Neuron (in vitro differentiated cells): ENCODE results near the gene RAD23A.
A peak's percentile ranks its signal among the peaks of the same experiment; 100 is the strongest.

Source experiments
- H2AFZ ChIP-seq: one replicate; pipeline ENCODE4 v1.6.1; 2013; ENCODE audit warnings: low read depth, mild to moderate bottlenecking, inconsistent platforms, low read length, moderate library complexity
- H3K27me3 ChIP-seq: one replicate; pipeline ENCODE4 v1.6.1; 2013; ENCODE audit warnings: low read length; ENCODE audit not compliant: insufficient read depth
- H3K36me3 ChIP-seq: one replicate; pipeline ENCODE4 v1.6.1; 2013; ENCODE audit warnings: low read length; ENCODE audit not compliant: insufficient read depth
- H3K4me1 ChIP-seq: one replicate; pipeline ENCODE4 v1.6.1; 2013; ENCODE audit warnings: low read length; ENCODE audit not compliant: insufficient read depth
- H3K4me3 ChIP-seq: 2 replicates; pipeline ENCODE4 v1.5.1; 2013; ENCODE audit warnings: mild to moderate bottlenecking, low read length, moderate library complexity
- H3K9me3 ChIP-seq: one replicate; pipeline ENCODE4 v1.6.1; 2013; ENCODE audit warnings: low read length

RAD23A gene

DNA sequence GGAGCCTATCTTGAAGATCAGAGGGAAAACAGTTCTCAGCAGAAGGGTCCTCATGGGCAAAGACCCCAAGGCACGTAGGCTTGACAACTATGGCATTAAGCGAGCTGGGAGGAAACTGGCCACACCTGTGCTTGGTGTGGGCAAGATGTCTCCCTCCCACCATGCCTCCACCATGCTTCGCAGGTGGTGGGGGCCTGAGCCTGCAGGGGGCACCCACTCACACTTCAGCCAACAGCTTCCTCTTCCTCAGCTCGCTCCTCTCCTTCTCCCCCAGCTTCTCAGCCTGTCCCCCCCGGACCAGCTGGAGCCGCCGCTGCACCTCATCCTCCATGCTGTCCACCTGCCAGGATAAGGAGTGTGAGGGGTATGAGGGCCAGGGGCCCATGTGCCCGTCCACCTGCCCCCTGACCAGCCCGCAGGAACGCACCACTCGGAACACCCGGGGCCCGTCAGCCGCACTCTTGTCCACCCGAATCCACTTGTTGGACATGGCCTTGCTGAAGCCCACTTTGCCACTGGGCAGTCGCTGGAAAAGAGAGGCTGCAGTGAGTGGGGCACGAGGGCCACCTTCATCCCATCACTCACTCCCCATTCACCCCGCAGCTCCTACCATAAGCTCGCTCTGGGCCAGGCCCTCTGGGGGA, 15.5 kb upstream of the RAD23A start:
- peaks cover 6% of the 10 kb centered on the region for H3K4me1 ChIP-seq
- no peaks in the 10 kb centered on the region for H3K27me3 ChIP-seq
- no peak overlapping the region for H2AFZ ChIP-seq
- no peaks in the 10 kb centered on the region for H3K9me3 ChIP-seq
- peaks cover 41% of the 10 kb centered on the region for H3K36me3 ChIP-seq
- H3K4me3 ChIP-seq, result no peak overlapping the region

DNA sequence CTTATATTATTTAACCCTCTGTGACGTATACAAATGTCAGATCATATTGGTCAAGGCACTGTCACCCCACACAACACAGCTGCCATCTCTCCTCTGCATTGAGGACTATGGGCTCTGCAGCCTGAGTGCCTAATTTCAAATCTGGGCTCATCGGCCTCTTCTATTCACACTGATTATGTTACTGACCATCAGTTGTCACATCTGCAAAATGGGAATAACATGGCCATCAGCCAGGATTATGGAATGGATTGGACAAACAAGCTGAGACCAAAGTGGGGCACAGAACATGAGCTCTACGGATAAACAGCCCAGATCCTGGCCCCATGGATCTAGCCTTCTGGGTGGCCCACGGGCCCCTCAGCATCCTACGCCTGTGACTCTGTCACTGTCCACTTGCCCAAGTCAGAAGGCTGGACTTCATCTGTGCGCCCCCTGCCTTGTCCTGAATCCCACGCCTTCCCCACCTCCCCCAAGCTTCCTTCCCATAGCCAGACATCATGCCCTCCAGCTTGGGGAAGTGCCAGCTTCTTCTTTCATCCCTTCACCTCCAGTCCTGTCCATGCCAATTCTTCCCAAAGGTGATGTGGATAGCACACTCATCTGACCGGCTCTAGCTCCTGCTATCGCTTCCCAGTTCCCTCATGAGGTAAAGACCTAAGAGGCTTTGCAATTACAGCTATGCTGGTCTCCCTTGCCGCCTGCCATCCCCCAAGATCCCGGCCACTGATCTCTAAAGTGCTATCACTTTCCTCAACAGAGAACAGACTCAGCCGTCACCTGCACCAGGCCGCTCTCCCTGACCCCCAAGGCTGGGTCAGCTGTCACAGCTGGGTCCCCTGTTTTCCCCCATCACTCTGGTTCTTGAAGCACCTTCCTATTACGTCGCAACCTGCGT, 13.0 kb upstream of the RAD23A start:
- Histone ChIP-seq H3K36me3 (peaks cover 28% of the 10 kb centered on the region), H3K4me1 (peaks cover 12% of the 10 kb centered on the region), H3K27me3 (no peaks in the 10 kb centered on the region)

DNA sequence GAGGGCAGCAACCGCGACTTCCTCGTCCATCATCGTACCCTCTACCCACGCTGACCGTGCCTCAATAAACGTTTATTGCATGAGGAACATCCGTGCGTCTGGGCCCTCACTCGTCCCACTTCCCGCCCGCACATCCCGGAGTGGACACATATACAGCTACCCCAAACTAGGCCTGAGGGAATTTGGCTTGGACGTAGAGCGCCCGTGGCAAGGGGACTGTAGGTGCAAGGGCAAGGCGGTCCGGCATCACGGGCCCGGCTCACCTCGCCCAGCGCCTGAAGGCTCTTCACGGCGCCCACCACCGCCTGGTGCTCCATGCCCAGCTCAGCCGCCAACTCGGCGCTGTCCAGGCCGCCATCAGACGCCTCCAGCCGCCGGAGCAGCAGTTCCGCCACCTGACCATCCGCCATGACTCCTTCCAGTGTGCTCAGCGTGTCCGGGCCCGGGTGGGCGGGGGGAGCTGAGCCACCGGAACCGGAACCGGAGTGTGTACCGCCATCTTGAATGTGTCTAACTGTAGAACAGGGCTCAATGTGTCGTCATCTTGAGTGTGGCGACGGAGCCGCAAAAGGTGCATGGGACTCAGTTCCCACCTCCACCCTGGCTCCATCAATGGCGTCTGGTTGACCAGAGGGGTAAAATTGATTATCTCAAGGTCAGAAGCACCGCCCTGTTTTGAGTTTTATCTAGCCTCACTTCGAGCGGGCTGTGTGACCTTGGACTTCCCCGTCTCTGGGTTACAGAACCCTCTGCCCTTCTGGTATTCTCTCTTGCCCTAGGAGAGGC, 12.2 kb upstream of the RAD23A start, which contains the start of gene FARSA:
Gene FARSA, minus strand, starts transcription at position 425 of the 786 bp plus-strand sequence. Its CDS starts 15 bp downstream, at position 410.
- Histone ChIP-seq H3K27me3 (no peaks in the 10 kb centered on the region), H2AFZ (peak within 1 kb of the TSS; percentile 44), H3K4me1 (peaks cover 16% of the 10 kb centered on the region), H3K36me3 (peaks cover 22% of the 10 kb centered on the region), H3K9me3 (no peaks in the 10 kb centered on the region), H3K4me3 (peak within 1 kb of the TSS; percentile 82)

More for the DNA sequence above, 13.0 kb upstream of the RAD23A start:
- H2AFZ ChIP-seq, result peak overlapping the region; percentile 44
- peak overlapping the region; percentile 82 for H3K4me3 ChIP-seq
- no peaks in the 10 kb centered on the region for H3K9me3 ChIP-seq

DNA sequence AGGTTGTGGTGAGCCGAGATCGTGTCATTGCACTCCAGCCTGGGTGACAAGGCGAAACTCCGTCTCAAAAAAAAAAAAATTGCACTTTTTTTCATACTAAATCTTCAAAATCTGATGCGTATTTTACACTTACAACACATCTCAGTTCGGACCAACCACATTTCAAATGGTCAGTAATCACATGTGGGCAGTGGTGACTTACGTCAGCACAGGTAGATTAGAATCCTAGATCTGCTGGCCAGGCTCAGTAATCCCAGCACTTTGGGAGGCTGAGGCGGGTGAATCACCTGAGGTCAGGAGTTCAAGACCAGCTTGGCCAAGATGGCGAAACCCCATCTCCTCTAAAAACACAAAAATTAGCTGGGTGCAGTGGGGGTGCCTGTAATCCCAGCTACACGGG, 10.6 kb upstream of the RAD23A start:
- no peak overlapping the region for H3K4me3 ChIP-seq
- peaks cover 25% of the 10 kb centered on the region for H3K4me1 ChIP-seq
- no peak overlapping the region for H2AFZ ChIP-seq
- no peaks in the 10 kb centered on the region for H3K27me3 ChIP-seq
- H3K9me3 ChIP-seq, result no peaks in the 10 kb centered on the region
- H3K36me3 ChIP-seq, result peaks cover 13% of the 10 kb centered on the region

DNA sequence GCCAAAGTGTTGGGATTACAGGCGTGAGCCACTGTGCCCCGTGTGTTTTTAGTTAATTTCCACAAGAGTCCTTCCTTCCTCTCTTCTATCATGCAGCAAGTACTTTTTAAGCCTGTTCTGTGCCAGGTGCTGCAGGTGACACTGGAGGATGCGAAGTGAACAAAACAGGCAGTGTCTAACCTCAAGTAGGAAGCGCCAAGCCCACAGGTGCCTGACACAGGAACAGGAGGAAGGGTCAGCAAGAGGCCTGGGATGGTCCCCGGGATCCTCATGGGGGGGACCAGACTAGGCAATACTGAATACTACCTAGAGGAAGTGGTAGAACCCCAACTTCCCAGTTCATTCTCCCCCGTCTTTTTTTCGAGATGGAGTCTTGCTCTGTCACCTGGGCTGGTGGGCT, 9.1 kb upstream of the RAD23A start:
- Histone ChIP-seq H3K4me1 (peaks cover 30% of the 10 kb centered on the region), H3K4me3 (no peak overlapping the region), H2AFZ (no peak overlapping the region), H3K27me3 (no peaks in the 10 kb centered on the region), H3K9me3 (no peaks in the 10 kb centered on the region), H3K36me3 (peaks cover 20% of the 10 kb centered on the region)

DNA sequence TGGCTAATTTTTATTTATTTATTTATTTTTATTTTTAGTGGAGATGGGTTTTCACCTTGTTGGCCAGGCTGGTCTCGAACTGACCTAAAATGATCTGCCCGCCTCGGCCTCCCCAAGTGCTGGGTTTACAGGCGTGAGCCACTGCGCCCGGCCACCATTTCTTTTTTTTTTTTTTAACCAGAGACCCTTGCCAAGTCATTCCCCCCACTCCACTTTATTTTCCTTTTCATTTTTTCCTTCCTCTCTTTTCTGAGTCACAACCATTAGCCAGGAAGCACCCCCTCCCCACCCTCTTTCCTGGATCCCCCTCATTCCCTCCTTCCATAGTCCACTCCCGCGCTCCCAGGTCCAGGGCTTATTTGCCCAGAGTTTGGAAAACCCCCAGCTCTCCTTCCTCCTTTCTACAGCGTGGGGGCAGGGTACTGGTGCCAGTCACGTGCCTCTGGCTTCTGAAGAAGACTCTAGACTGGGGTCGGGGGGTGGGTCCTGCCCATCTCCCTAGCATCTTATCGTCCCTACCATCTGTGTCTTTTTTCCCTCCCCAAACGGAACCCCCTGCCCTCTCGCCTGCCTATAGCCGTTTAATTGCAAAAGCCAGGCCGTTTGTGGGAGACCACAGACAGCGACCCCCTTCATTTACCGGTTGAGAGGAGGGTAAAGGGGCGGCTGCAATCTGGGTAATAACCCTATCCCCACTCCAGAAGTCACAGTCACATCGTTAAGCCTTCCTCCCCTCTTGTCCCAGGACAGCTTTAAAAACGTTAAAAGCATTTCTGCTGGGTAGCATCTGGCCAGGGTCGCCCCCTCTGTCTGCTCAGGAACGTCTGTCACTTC, 8.4 kb upstream of the RAD23A start:
- Histone ChIP-seq H3K4me3 (peak overlapping the region; percentile 83), H3K9me3 (no peaks in the 10 kb centered on the region), H3K4me1 (peaks cover 29% of the 10 kb centered on the region), H3K27me3 (no peaks in the 10 kb centered on the region), H2AFZ (peak overlapping the region; percentile 50), H3K36me3 (peaks cover 26% of the 10 kb centered on the region)

DNA sequence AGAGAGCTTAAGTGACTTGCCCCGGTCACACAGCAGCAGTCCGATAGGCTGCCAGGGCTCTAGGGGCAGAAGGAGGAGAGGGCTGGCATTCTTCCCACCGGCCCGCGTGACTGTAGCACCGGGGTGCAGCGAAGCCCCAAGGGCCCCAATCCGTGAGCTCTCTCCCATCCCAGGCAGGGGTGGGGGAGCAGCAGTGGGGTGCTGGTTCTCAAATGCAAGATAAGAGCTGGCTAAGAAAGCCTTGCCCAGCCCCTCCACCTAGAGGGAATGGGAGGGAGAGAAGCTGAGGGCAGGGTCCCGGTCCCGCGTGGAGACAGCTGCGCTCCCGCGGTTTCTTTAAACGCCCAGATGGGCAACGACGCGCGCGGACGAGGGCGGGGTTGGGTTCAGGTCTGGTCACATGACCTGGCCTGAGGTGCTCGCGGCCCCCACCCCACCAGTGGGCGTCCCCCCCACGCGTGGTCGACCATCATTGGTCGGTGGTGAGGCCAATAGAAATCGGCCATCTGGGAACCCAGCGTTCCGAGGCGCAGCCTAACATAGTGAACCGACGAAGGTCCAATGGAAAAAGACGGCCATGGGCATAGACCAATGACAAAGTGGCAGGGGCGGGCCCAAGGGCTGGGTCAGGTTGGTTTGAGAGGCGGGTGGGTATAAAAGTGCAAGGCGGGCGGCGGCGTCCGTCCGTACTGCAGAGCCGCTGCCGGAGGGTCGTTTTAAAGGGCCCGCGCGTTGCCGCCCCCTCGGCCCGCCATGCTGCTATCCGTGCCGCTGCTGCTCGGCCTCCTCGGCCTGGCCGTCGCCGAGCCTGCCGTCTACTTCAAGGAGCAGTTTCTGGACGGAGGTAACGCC, 7.5 kb upstream of the RAD23A start, which contains the start of gene CALR:
Gene CALR, plus strand, starts transcription at position 683 of the 852 bp plus-strand sequence. Its CDS starts 71 bp downstream, at position 754.
- Histone ChIP-seq H2AFZ (peak within 1 kb of the TSS; percentile 50), H3K27me3 (no peaks in the 10 kb centered on the region), H3K9me3 (no peaks in the 10 kb centered on the region), H3K36me3 (peaks cover 28% of the 10 kb centered on the region), H3K4me1 (peaks cover 24% of the 10 kb centered on the region), H3K4me3 (peak within 1 kb of the TSS; percentile 83)

DNA sequence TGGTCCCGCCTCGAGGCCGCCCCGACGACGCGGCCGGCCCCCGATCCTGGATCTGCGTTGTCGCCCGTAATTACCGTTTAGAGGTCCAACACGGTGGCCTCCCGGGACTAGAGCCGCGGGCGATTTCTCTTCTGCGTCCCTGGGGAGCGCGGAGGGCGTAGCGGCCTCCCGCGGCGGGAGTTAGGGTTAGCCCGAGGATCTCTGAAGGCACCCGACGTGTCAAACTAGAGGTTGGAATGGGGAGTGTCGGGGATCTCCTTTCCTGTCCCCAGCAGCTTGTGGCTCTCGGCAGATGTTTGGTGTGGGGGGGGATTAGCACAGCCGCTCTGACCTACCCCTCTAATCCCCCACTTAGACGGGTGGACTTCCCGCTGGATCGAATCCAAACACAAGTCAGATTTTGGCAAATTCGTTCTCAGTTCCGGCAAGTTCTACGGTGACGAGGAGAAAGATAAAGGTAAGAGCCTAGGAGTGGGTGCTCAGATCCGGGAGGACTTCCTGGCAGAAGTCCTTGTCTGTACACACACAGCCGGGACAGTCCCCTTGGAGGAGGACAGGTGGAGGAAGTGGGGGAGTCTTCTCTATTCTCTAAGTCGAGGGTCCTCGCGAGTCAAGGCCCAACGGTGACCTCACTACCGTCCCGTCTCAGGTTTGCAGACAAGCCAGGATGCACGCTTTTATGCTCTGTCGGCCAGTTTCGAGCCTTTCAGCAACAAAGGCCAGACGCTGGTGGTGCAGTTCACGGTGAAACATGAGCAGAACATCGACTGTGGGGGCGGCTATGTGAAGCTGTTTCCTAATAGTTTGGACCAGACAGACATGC, 6.7 kb upstream of the RAD23A start:
- H2AFZ ChIP-seq, result no peak overlapping the region
- peak overlapping the region; percentile 83 for H3K4me3 ChIP-seq
- H3K9me3 ChIP-seq, result no peaks in the 10 kb centered on the region
- H3K36me3 ChIP-seq, result peaks cover 37% of the 10 kb centered on the region
- peaks cover 24% of the 10 kb centered on the region for H3K4me1 ChIP-seq
- no peaks in the 10 kb centered on the region for H3K27me3 ChIP-seq

DNA sequence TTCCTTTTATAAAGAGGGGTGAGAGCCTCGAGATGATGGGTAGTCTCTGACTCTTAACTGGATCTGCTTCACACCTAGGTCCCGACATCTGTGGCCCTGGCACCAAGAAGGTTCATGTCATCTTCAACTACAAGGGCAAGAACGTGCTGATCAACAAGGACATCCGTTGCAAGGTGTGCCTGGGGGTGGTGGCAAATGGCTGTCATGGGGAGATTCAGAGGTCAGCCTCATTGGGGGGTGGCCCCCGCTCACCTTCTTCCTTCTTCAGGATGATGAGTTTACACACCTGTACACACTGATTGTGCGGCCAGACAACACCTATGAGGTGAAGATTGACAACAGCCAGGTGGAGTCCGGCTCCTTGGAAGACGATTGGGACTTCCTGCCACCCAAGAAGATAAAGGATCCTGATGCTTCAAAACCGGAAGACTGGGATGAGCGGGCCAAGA, 5.7 kb upstream of the RAD23A start:
- H3K9me3 ChIP-seq, result no peaks in the 10 kb centered on the region
- H3K4me3 ChIP-seq, result peak overlapping the region; percentile 83
- H3K27me3 ChIP-seq, result no peaks in the 10 kb centered on the region
- H3K36me3 ChIP-seq, result peaks cover 45% of the 10 kb centered on the region
- H3K4me1 ChIP-seq, result peaks cover 24% of the 10 kb centered on the region
- H2AFZ ChIP-seq, result no peak overlapping the region

DNA sequence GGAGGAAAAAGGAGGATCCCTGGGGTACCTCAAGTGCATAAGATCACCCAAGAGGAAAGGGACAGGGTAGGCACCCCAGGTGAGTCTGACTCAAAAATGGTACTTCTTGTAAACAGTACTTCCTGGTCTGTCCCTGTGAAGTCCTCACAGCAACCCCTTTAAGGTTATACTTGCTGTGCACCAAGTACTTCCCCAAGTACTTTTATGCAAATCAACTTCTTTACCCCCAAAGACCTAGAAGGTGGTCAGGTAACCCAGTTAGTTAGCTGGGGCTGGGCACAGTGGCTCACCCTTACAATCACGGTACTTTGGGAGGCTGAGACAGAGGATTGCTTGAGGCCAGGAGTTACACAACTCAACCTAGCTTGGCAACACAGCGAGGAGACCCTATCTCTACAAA, 4.8 kb upstream of the RAD23A start:
- Histone ChIP-seq H3K9me3 (no peaks in the 10 kb centered on the region), H3K4me1 (peaks cover 24% of the 10 kb centered on the region), H3K27me3 (no peaks in the 10 kb centered on the region), H2AFZ (no peak overlapping the region), H3K36me3 (peaks cover 45% of the 10 kb centered on the region), H3K4me3 (no peak overlapping the region)
